Astrocyte (in vitro differentiated cells and primary cell): ENCODE measurements around the gene ABCG2.

Source experiments
- CTCF ChIP-seq: IDR thresholded peaks from 2 replicates; pipeline ENCODE4 v1.5.1; 2011; ENCODE audit warnings: low read depth, mild to moderate bottlenecking, inconsistent platforms, low read length, moderate library complexity; ENCODE audit not compliant: insufficient read depth
- EZH2 ChIP-seq: IDR thresholded peaks from 2 replicates; pipeline ENCODE4 v1.6.1; 2012; ENCODE audit warnings: mild to moderate bottlenecking, low read length, inconsistent platforms; ENCODE audit not compliant: insufficient read depth

- TF ChIP-seq CTCF (no peak), EZH2 (no peak)
Measured at GRCh38 chr4:88075336-88075735, 83.1 kb downstream of the ABCG2 start.
